ENCODE results near the gene MED12L. TPM values are rescaled to one million over a fixed set of nuclear protein-coding genes. Genes with fewer than 3 reads are reported as not detected.

Gene MED12L
- total and polyA plus RNA-seq, 2 experiments from 2014 or later: 0.07 to 2.7 TPM

GRCh38 chr3:151197228-151197627 lies 111.8 kb downstream of the MED12L start:
- Histone ChIP-seq H3K9me2 (replicated peaks; ENCODE audit: insufficient read depth) (no peaks in the 10 kb centered on the region), H3K4me1 (ENCODE audit: insufficient read depth) (peaks cover 17% of the 10 kb centered on the region), H3K9me3 (ENCODE audit: low read depth) (no peaks in the 10 kb centered on the region), H3K4me2 (no peak overlapping the region), H3K27ac (peak overlapping the region; percentile 31), H2AFZ (no peak overlapping the region), H4K20me1 (ENCODE audit: insufficient read depth, poor library complexity, severe bottlenecking) (no peaks in the 10 kb centered on the region), H3K79me2 (no peaks in the 10 kb centered on the region), H3K4me3 (no peak overlapping the region), H3K27me3 (no peaks in the 10 kb centered on the region), H3K36me3 (replicated peaks; ENCODE audit: insufficient read depth, low read depth) (no peaks in the 10 kb centered on the region)
- WGBS (ENCODE audit: low lambda C conversion rate, missing lambda C conversion rate): 86% methylated on average over 8 of the region's 8 CpGs
- TF ChIP-seq EZH2 (IDR thresholded peaks at IDR 0.05; ENCODE audit: borderline replicate concordance): no peak
- TF ChIP-seq EZH2phosphoT487 (IDR thresholded peaks at IDR 0.05; ENCODE audit: low read depth, severe bottlenecking, unreplicated experiment): no peak
- no peak for TF ChIP-seq CTCF (IDR thresholded peaks at IDR 0.05; ENCODE audit: poor library complexity)
- DNase-seq (ENCODE audit: low spot score): no peak

DNA sequence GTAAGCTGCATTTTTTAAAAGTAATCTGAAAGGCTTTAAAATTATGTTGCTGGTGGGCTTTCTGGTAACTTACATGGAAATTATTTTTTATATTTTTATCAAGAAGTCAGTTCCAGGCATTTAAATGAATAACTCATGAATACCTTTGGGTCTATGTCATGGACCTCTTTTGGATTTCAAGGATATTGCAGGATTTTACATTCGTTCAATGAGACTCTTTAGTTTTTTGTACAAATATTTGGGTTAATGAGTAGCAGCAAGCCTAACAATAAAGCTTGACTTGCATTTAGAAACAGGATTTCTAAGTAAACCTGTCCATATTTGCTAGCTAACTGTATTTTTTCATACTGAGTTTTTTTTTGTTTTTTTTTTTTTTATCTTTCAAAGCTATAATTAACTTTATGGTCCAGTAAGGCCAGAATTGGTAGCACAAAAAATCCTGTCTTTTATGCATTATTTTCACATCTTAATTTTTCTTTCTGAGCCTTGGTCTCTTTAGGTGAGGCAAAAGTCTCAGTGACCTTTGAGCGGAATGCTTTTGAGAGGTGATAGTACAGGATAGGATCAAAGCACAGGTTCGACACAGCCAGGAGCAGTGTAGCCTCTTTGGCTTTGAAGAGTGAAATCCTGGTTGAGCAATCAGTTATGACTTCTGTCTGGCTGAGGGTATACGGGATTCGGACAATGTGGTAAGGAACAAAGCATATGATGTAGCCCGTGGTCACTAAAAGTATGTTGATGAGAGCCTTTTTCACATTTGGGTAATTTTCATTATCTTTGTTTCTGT lies 112.7 kb downstream of the MED12L start:
- Histone ChIP-seq H3K36me3 (replicated peaks; ENCODE audit: insufficient read depth, low read depth) (no peaks in the 10 kb centered on the region), H3K27me3 (no peaks in the 10 kb centered on the region), H3K4me1 (ENCODE audit: insufficient read depth) (peaks cover 17% of the 10 kb centered on the region), H4K20me1 (ENCODE audit: insufficient read depth, poor library complexity, severe bottlenecking) (no peaks in the 10 kb centered on the region), H3K79me2 (no peaks in the 10 kb centered on the region), H3K9me3 (ENCODE audit: low read depth) (no peaks in the 10 kb centered on the region), H2AFZ (no peak overlapping the region), H3K4me3 (no peak overlapping the region), H3K4me2 (peak overlapping the region; percentile 4), H3K27ac (peak overlapping the region; percentile 31), H3K9me2 (replicated peaks; ENCODE audit: insufficient read depth) (no peaks in the 10 kb centered on the region)
- DNase-seq (ENCODE audit: low spot score): peak; percentile 39
- 45% methylated on average over 6 of the region's 6 CpGs for WGBS (ENCODE audit: low lambda C conversion rate, missing lambda C conversion rate)
- TF ChIP-seq CTCF (IDR thresholded peaks at IDR 0.05; ENCODE audit: poor library complexity): no peak
- TF ChIP-seq EZH2 (IDR thresholded peaks at IDR 0.05; ENCODE audit: borderline replicate concordance): no peak
- TF ChIP-seq EZH2phosphoT487 (IDR thresholded peaks at IDR 0.05; ENCODE audit: low read depth, severe bottlenecking, unreplicated experiment): no peak

DNA sequence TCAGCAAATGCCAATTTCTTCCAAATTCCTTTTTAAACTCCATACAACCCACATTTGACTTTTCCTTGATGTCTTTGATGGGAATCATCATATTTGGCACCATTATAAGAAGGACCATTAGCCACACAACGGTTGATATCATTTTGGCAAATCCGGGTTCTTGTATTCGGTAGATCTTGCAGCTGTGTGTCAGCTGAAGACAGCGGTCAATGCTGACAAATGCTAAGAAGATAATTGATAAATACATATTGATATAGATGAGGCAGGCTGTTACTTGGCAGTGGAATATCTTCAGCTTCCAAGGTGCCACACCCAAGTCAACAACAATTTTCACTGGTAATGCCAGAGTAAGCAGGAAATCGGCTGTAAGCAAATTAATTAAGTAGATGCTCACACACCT lies 113.4 kb downstream of the MED12L start:
- no peak overlapping the region for H3K4me3 ChIP-seq
- H2AFZ ChIP-seq: no peak overlapping the region
- H3K27ac ChIP-seq: peak overlapping the region; percentile 29
- no peaks in the 10 kb centered on the region for H3K9me2 ChIP-seq (replicated peaks; ENCODE audit: insufficient read depth)
- peaks cover 17% of the 10 kb centered on the region for H3K4me1 ChIP-seq (ENCODE audit: insufficient read depth)
- H3K79me2 ChIP-seq: no peaks in the 10 kb centered on the region
- DNase-seq (ENCODE audit: low spot score): no peak
- no peaks in the 10 kb centered on the region for H3K9me3 ChIP-seq (ENCODE audit: low read depth)
- no peaks in the 10 kb centered on the region for H3K27me3 ChIP-seq
- H4K20me1 ChIP-seq (ENCODE audit: insufficient read depth, poor library complexity, severe bottlenecking): no peaks in the 10 kb centered on the region
- WGBS (ENCODE audit: low lambda C conversion rate, missing lambda C conversion rate): 93% methylated on average over 5 of the region's 5 CpGs
- TF ChIP-seq CTCF (IDR thresholded peaks at IDR 0.05; ENCODE audit: poor library complexity) (no peak), EZH2phosphoT487 (IDR thresholded peaks at IDR 0.05; ENCODE audit: low read depth, severe bottlenecking, unreplicated experiment) (no peak), EZH2 (IDR thresholded peaks at IDR 0.05; ENCODE audit: borderline replicate concordance) (no peak)
- no peaks in the 10 kb centered on the region for H3K36me3 ChIP-seq (replicated peaks; ENCODE audit: insufficient read depth, low read depth)
- H3K4me2 ChIP-seq: peak overlapping the region; percentile 4
